Prostate gland (tissue), 2 donors: ENCODE measurements around the gene ABCA1. TPM values are rescaled to one million over a fixed set of nuclear protein-coding genes. Genes with fewer than 3 reads are reported as not detected.

Experiments
- DNase-seq: peaks from one replicate; pipeline ENCODE4 v3.0.0-alpha.2; 2019; ENCODE audit warnings: low spot score
- H3K27ac ChIP-seq, 2 donors: fragments of 200-600 bp; sonication (generic); 2 replicates each; pipeline ENCODE4 v1.5.1; 2017 to 2019
- H3K27me3 ChIP-seq: fragments of 200-600 bp; sonication (generic); replicated peaks from 2 replicates; pipeline ENCODE4 v1.5.1; 2019; ENCODE audit not compliant: insufficient read depth
- H3K36me3 ChIP-seq, 2 donors: fragments of 200-600 bp; sonication (generic); 1 replicate in 1 of 2; 2 replicates in 1 of 2; pipeline versions ENCODE4 v1.5.1 to v1.8.1; 2017 to 2019
- H3K4me1 ChIP-seq: fragments of 200-600 bp; sonication (generic); replicated peaks from 2 replicates; pipeline ENCODE4 v1.5.1; 2019
- H3K4me3 ChIP-seq, 2 donors: fragments of 200-600 bp; sonication (generic); 2 replicates each; pipeline ENCODE4 v1.5.1; 2017 to 2019
- H3K9me3 ChIP-seq: fragments of 200-600 bp; sonication (generic); 2 replicates; pipeline ENCODE4 v1.5.1; 2017
- POLR2A ChIP-seq: fragments of 450-650 bp; IDR thresholded peaks from one replicate; pipeline ENCODE4 v1.6.1; 2016; ENCODE audit warnings: antibody characterized with exemption, mild to moderate bottlenecking
- POLR2AphosphoS5 ChIP-seq: sonication (generic); formaldehyde crosslinking; IDR thresholded peaks from one replicate; pipeline ENCODE4 v1.6.1; 2017; ENCODE audit warnings: antibody characterized with exemption
- WGBS: methylation state at CpG from one replicate; pipeline ENCODE4 v1.1.5; 2018; 5-methylcytosine and 5-hydroxymethylcytosine counted together
- intact Hi-C: fragments of 100-400 bp; cut with DNase I; formaldehyde crosslinking; loops from one replicate; pipeline ENCODE4 v1.14.2; 2022
- total RNA-seq, 2 donors: library from RNA; depleted of rRNA; stranded (reverse); fragments of >200 nt; gene quantifications; one replicate each; pipeline ENCODE4 v1.1.0, GENCODE V29; 2016
- TF ChIP-seq, protein P1 (sequence below), 4 experiments: fragments of 200-600 bp in 2 of 4; fragments of 450-650 bp in 2 of 4; sonication (generic) in 2 of 4; IDR thresholded peaks; 1 replicate in 3 of 4; 2 replicates in 1 of 4; pipeline ENCODE4 v1.5.1; 2016 to 2019; ENCODE audit warnings: antibody characterized with exemption in 4 of 4, mild to moderate bottlenecking in 2 of 4, moderate library complexity in 2 of 4

The ABCA1 gene
- total RNA-seq, 2 donors from 2014 or later, result 11.0 to 63.7 TPM

DNA sequence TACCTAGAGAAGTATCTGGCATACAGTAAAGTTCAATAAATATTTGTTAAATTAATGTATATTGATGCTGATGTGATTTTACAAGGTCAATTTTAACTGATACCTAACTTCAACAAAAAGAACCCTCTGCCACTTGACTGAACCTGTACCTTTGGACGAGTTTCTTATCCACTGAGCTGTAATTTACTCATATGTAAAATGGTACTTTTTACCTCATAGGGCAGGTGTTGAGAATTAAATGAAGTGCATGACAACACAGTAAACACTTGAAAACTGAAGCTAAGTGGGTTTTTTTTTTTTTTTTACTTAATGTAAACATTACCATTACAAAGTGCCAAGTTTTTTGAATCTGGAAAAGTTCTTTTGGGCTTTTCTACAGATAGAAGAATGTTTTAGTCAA, 148.6 kb downstream of the ABCA1 start:
- no peak for DNase-seq
- WGBS, result 55% methylated on average over 1 of the region's 1 CpG

DNA sequence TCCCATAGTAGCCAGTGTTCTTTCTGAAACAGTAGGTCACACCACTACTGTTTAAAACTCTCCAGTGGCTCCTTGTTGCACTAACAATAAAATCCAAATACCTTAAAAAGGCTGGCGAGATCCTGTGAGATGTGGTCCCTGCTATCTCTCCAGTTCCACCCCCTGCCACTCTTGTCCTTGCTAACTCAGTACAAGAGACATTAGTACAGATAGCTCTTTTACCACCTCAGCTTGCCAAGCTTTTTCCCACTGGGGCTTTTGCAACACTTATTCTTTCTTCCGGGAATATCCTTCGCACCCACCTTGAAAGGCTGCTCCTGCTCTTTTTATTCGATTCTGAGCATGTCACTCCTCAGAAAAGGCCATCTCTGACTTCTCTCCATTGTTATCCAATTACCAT, 149.2 kb downstream of the ABCA1 start:
- Histone ChIP-seq H3K4me3 (no peak overlapping the region), H3K4me1 (no peaks in the 10 kb centered on the region), H3K27ac (no peak overlapping the region), H3K27me3 (no peaks in the 10 kb centered on the region), H3K36me3 (peaks cover 3 to 4% of the 10 kb centered on the region in 2 donors), H3K9me3 (no peaks in the 10 kb centered on the region)
- WGBS, result 90% methylated on average over 4 of the region's 4 CpGs
- intact Hi-C loops, result no loop called here
- DNase-seq, result no peak
- TF ChIP-seq POLR2AphosphoS5, result no peak
- TF ChIP-seq, protein P1, sequence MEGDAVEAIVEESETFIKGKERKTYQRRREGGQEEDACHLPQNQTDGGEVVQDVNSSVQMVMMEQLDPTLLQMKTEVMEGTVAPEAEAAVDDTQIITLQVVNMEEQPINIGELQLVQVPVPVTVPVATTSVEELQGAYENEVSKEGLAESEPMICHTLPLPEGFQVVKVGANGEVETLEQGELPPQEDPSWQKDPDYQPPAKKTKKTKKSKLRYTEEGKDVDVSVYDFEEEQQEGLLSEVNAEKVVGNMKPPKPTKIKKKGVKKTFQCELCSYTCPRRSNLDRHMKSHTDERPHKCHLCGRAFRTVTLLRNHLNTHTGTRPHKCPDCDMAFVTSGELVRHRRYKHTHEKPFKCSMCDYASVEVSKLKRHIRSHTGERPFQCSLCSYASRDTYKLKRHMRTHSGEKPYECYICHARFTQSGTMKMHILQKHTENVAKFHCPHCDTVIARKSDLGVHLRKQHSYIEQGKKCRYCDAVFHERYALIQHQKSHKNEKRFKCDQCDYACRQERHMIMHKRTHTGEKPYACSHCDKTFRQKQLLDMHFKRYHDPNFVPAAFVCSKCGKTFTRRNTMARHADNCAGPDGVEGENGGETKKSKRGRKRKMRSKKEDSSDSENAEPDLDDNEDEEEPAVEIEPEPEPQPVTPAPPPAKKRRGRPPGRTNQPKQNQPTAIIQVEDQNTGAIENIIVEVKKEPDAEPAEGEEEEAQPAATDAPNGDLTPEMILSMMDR (IDR thresholded peaks at IDR 0.05), result no peak
- no peak for TF ChIP-seq POLR2A

More for the DNA sequence above, 148.6 kb downstream of the ABCA1 start:
- Histone ChIP-seq H3K27ac (no peak overlapping the region), H3K4me1 (no peaks in the 10 kb centered on the region), H3K36me3 (peaks cover 4 to 5% of the 10 kb centered on the region in 2 donors), H3K9me3 (no peaks in the 10 kb centered on the region), H3K27me3 (no peaks in the 10 kb centered on the region), H3K4me3 (no peak overlapping the region)
- TF ChIP-seq, protein P1 (IDR thresholded peaks at IDR 0.05), result no peak
- TF ChIP-seq POLR2A (no peak), POLR2AphosphoS5 (no peak)
- intact Hi-C loops, result no loop called here

DNA sequence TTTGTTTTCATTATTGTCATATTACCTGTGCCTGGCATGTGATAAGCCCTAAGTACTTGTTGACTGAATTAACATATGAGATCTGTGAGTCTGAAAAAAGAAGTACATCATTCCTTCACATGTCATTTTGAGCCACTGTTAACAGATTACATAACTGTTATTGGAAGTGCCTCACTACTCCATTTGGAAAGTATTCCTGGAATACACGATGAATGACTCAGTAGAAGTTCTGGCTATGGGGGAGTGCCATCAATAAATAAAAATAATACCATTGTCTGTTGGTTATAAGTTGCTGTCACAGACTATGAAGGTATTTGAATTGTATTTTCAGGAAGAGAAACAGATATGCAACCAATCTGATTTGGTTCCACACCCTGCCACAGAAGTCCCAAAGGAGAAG, 151.2 kb downstream of the ABCA1 start:
- Histone ChIP-seq H3K36me3 (no peaks in the 10 kb centered on the region), H3K27ac (no peak overlapping the region), H3K27me3 (no peaks in the 10 kb centered on the region), H3K4me3 (no peak overlapping the region), H3K9me3 (no peaks in the 10 kb centered on the region), H3K4me1 (no peaks in the 10 kb centered on the region)
- TF ChIP-seq POLR2A (no peak), POLR2AphosphoS5 (no peak)
- TF ChIP-seq, protein P1 (IDR thresholded peaks at IDR 0.05), result no peak
- no peak for DNase-seq
- 80% methylated on average over 1 of the region's 1 CpG for WGBS
- intact Hi-C loops, result no loop called here

DNA sequence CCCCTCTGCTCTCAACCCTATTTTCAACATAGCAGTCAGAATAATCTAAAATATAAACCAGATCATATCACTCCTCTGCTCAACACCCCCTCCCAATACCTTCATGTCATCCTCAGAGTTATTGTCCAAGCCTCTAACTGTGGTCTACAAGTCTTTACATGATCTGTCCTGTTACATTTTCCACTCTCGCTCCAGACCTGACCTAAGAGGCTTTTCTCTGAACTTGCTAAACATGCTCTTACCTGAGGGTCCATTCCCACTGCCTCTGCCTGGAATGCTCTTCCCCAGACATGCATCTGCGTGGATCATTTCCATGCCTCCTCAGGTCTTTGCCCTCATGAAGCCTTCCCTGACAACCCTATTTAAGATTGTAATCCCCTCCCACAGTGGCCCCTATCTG, 152.0 kb downstream of the ABCA1 start:
- intact Hi-C loops, result no loop called here
- Histone ChIP-seq H3K27ac (no peak overlapping the region), H3K36me3 (no peaks in the 10 kb centered on the region), H3K4me1 (no peaks in the 10 kb centered on the region), H3K4me3 (no peak overlapping the region), H3K27me3 (no peaks in the 10 kb centered on the region), H3K9me3 (no peaks in the 10 kb centered on the region)
- WGBS, result 73% methylated on average over 2 of the region's 2 CpGs
- no peak for DNase-seq
- TF ChIP-seq POLR2A (no peak), POLR2AphosphoS5 (no peak)
- TF ChIP-seq, protein P1 (IDR thresholded peaks at IDR 0.05), result no peak

DNA sequence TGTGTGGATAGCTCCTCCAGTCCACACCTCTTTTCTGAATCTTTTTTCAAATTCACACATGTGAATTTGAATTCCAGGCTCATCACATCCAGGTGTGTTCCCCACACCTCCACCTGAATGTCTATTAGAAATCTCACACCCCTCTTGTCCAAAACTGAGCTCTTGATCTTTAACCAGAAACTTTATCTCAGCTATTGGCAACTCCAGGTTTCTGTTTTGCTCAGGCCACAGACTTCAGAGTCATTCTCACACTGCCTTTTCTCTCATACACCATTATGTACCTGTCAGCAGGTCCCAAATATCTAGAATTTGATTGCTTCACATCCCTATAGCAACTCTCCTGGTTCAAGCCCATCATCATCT, 152.4 kb downstream of the ABCA1 start:
- intact Hi-C loops, result no loop called here
- Histone ChIP-seq H3K9me3 (no peaks in the 10 kb centered on the region), H3K4me3 (no peak overlapping the region), H3K4me1 (no peaks in the 10 kb centered on the region), H3K36me3 (no peaks in the 10 kb centered on the region), H3K27ac (no peak overlapping the region), H3K27me3 (no peaks in the 10 kb centered on the region)
- no peak for DNase-seq
- no peak for TF ChIP-seq POLR2AphosphoS5
- TF ChIP-seq, protein P1 (IDR thresholded peaks at IDR 0.05), result no peak
- TF ChIP-seq POLR2A, result no peak
